ENCODE measurements around the gene GATD1.

DNA sequence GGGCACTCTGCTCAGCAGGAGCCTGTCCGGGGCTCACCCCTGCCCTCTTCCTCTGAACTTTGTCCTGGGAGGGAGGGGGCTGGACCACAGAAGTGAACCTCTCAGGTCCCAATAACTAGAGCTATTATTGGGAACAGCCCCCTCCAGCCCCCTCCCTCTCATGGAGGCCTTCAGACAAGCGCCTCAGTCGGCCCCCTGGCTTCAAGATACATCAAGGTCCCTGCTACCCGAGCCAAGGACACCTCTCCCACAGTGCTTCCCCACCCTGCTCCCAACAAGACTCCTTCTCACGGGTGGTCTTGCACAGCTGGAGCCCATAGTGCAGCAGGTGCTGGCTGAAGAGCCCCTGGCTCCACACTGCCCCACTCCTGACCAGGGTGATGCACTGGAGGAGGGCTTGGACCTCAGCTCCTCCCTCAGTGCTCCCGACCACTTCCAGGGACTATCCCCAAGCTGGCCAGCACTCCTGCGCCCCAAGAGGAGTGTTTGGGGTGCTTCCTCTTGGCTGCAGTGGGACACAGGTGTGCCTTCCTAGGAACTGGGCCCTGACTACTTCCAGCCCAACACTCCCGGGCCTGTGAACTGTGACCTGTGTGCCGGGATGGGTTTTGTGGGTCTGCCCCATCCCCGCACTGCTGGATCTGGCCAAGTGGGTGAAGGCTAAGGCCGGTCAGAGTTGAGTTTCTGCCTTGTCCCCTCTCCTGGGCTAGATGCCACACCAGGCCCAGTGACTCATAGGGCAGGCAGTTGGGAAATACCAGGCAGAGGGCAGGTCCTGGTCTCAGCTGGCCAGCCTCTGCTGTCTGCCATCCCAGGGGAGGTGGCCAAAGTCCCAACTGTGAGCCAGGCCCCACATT is 43.6 kb upstream of the GATD1 start:
- TF ChIP-seq, protein P1, sequence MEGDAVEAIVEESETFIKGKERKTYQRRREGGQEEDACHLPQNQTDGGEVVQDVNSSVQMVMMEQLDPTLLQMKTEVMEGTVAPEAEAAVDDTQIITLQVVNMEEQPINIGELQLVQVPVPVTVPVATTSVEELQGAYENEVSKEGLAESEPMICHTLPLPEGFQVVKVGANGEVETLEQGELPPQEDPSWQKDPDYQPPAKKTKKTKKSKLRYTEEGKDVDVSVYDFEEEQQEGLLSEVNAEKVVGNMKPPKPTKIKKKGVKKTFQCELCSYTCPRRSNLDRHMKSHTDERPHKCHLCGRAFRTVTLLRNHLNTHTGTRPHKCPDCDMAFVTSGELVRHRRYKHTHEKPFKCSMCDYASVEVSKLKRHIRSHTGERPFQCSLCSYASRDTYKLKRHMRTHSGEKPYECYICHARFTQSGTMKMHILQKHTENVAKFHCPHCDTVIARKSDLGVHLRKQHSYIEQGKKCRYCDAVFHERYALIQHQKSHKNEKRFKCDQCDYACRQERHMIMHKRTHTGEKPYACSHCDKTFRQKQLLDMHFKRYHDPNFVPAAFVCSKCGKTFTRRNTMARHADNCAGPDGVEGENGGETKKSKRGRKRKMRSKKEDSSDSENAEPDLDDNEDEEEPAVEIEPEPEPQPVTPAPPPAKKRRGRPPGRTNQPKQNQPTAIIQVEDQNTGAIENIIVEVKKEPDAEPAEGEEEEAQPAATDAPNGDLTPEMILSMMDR (IDR thresholded peaks at IDR 0.05): no peak
- peak; percentile 27 for TF ChIP-seq EP300 (IDR thresholded peaks at IDR 0.05)

Measured in stomach (tissue), 4 donors.